Hematopoietic multipotent progenitor cell treated with erythropoietin and hydrocortisone succinate and interleukin-3 and kit ligand, for 6 days (in vitro differentiated cells): ENCODE data around the gene CTSO.

Experiments used
- DNase-seq: peaks from one replicate; pipeline ENCODE4 v3.0.0-alpha.2; 2015

The CTSO gene, protein sequence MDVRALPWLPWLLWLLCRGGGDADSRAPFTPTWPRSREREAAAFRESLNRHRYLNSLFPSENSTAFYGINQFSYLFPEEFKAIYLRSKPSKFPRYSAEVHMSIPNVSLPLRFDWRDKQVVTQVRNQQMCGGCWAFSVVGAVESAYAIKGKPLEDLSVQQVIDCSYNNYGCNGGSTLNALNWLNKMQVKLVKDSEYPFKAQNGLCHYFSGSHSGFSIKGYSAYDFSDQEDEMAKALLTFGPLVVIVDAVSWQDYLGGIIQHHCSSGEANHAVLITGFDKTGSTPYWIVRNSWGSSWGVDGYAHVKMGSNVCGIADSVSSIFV

DNA sequence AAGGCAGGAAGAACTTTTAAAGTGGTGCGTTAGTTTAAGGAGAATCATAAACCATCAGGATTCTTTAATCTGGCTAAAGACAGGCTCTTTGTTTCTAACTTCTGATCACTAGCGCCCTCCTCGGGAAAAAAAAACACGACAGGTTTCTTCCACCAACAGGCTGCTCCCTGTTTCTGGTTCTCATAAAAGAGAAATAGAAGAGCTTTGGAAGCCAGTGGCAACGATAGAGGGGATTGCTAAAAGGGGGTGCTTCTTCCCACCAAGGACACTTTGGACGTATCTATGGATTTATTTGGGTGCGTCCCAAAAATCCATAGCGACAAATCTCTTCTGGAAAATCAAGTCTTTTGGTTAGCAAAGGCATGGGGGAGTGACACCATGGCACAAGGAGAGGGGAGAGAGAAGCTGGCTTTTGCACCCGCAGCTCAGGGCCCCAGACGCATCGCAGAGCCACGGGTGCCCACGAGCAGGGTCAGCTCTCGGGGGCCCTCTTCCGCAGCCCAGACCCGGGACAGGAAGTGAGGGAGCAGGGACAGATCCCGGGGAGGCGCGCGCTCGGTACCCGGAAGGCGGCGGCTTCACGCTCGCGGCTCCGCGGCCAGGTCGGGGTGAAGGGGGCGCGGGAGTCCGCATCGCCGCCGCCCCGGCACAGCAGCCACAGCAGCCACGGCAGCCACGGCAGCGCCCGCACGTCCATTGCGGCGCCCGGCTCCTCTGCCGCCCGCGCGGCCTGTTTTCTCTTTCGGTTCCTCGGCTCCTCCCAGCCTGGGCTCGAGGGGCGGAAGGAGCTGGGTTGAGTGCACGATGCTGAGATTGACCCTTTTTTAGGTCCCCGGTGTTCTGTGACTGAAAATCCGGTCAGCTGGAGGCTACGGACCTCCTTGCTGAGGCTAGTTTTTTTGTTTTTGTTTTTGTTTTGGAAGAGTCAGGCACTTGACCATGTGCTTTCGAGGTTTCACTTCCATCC lies at the start of gene CTSO:
Gene CTSO (minus strand): TSS at position 716 of the 967 bp plus-strand sequence. CDS start 19 bp downstream, at position 697.
- peak; percentile 85 for DNase-seq

- DNase-seq: no peak
Measured at GRCh38 chr4:156000491-156000890, 46.8 kb upstream of the CTSO start.

DNA sequence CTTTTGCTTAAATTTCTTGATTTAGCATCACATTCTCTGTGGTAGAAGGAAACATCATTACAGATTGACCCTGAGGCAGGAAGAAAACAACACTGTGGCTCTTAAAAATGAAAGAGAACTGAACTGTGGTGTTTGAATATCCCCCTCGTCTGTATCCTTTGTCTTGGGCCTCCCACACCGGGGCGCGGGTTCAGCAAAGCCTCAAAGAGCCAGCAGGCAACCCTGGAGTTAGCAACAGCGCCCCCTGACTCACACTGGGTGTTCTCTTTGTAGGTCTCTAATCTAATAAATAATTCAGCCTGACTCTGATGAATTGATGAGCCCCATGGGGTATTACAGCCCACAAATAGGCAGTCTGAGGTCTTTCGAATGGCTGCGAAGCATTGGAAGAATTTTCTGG lies 46.1 kb upstream of the CTSO start:
- peak; percentile 7 for DNase-seq

DNA sequence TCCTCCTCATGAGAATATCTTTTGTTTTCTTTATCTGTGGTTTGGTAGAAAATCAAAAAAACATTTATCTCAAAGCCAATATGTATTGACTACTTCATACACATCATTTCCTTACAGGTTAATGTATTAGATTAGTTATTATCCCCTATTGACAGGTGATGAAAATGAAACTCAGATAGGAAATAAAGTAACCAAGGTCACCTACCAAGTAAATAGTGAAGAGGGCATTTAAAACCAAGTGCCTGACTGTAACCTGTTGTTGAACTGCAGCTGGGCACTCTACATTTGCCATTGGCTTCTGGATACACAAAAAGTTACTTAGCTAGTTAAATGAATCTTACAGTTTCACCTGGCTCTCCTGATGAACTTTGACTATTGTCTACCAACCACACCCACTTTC lies 41.4 kb upstream of the CTSO start:
- no peak for DNase-seq

GRCh38 chr4:155984106-155984797 lies 30.6 kb upstream of the CTSO start:
- no peak for DNase-seq

DNA sequence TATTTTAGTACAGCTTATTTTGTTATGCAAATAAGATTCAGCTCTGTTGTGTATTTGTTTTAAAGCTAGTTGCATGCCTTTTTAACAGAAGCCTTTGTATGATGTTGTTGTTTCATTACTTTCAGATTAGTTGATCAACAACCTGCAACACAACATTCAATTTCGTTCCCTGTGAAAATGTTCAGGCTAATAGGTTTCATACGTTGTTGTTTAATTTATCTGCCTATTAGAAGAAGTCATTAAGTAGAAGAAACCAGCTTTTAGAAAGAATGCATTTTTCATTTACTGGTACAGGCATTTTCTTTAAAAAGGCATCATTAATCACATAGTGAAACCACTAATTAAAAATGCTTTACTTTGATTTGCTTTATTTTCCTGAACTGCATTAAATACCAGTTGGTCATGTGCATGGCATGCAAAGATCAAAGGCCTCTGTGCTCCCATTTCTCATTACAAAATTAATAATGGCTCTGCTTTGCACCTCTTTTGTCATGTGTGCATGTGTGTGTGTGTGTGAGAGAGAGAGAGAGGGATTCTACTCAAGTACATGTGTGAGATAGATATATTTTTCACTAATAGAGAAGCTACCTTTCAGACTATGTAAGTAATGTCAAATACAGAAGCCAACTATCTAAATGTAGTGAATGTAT lies 29.2 kb upstream of the CTSO start:
- no peak for DNase-seq

- no peak for DNase-seq
Measured at GRCh38 chr4:155978810-155979209, 25.1 kb upstream of the CTSO start.

GRCh38 chr4:155975511-155975910 lies 21.8 kb upstream of the CTSO start:
- DNase-seq: no peak

DNA sequence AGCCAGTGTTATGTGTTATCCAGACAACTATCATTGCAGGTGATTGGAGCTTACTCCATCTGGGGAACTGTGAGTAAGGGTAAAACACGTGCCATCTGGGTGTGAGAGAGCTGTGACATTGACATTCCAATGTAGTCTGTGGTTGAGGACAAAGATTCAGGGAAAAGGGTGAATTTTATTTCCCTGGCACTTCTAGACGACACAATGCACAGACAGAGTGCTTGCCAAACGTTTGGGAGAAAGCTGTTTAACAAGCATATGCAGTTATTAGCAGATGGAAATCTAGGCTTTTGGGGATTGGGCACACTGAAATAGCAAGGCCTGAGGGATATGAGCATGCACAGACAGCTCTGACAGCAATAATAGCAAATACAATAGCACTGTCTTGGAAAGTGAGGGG lies 21.3 kb upstream of the CTSO start:
- DNase-seq: no peak

DNA sequence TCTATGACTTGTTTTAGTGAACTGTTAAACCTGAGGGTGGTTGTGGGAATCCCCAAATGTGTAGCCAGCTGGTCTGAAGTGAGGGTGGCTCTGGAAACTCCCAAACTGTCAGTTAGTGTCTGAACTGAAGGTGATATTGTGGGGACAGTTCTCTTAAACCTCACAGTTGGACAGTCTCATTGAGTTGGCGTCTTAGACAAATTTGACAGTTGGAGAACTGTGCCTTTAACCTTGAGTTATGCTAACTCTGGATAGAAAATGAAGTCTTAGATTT lies 20.7 kb upstream of the CTSO start:
- DNase-seq: no peak

DNA sequence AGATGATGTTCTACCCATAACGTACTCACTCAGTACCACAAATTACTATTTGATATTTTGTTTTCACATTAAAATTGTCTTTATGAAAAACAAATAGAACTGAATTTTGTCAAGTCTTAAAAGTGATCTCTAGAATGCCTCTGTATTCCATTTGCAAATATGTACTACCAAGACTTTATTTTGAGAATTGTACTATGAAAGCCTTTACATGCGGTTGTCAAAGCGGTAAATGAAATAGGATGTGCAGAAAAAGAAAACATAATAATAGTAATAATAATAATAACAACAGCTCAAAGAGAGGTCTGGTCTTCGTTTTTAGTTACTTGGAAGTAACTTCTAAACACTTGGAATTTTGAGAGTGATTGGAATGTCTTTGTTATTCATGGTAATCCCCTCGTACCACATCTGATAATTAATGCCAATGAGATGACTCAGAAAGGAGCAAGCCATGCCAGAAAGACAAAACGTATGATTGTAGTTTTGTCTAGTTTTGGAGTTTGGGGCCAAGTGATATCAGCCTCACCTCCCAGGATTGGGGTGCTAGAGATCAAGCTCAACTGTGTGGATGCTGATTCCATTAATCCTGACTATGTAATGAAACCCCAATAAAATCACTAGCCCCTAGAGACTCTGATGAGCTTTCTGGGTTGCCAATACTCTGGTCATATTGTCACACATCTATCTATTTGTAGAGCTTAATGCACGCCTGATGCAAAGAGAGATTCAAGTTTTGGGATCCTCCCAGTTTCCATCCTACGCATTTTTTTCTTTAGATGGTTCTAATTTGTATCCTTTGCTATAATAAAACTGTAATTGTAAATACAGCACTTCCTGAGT lies 20.2 kb upstream of the CTSO start:
- no peak for DNase-seq

DNA sequence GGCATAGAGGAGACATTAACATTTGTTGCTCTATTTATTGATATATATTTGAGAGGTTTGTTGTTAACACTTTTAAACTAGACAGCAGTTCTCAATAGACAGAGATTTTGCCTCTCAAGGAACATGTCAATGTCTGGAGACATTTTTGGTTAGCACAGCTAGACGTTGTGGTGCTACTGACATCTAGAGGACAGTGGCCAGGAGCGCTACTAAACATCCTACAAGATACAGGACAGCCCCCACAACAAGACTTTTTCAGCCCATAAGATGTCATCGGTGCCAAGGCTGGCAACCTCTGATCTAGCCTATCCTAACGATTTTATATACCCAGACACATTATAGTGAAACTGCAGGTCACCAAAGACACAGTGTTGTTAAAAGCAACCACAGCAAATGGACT lies 18.4 kb upstream of the CTSO start:
- peak; percentile 49 for DNase-seq

DNA sequence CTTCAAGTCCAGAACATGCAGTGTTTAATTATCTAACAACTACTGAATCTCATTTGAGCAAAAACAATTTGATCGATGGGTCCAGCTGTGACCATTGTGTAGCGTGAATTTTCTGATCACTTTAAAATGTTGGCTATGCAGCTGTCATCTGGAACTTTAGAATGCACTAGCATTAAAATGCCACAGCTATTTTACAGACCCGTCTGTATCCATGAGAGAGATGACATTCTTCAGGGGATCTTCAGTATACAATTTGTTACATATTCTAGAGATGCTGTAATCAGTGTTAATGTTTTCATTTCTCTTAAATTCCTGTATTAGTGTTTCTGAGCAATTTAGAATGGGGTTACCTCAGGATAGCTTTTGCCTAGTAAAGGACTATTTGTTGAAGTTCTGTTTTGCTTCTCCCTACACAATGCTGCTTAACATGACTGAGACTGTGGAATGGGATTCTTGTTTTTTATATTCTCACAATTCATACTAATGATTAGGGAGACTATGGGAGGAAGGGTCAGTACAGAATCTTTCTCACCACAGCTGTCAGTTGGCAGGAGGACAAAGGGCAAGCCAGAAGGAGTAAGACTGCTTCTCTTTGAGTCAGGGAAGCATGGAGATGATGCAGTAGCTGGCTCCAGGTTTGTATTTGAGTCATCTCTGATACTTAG lies 13.2 kb upstream of the CTSO start:
- no peak for DNase-seq

- DNase-seq: no peak
Measured at GRCh38 chr4:155966171-155966570, 12.5 kb upstream of the CTSO start.

GRCh38 chr4:155964016-155964891 lies 10.6 kb upstream of the CTSO start:
- DNase-seq: no peak

DNA sequence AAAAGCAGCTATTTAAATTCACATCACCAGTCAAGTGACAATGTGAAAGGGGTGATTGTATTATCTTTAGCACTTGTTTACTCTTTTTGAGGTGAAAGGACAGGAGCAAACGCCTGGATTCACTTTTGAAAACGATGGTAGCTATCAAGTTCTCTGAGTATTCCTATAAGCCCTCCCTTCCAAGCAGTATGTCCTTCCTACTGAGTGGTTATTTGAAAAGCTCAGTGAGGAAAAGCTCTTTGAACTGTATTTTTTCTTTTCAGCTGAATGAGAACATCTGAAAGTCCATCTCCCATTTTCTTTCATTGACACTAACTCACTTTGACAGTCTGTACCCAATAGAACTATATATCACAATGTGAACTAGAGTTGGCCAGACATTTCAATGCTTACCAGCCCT lies 9.1 kb upstream of the CTSO start:
- no peak for DNase-seq

DNA sequence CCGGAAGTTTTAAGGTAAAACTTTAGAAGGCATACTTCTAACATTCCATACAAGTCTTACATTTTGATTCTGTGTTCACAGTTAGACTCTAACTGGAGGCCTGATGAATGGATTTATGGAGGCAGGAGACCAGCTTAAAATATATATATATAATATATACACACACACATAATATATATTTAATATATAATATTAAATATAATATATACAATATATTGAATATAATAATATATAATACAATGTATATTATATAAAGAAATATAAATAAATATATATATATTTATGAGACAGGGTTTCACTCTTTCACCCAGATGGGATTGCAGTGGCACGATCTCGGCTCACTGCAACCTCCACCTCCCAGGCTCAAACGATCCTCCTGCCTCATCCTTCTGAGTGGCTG lies 7.9 kb upstream of the CTSO start:
- DNase-seq: no peak

DNA sequence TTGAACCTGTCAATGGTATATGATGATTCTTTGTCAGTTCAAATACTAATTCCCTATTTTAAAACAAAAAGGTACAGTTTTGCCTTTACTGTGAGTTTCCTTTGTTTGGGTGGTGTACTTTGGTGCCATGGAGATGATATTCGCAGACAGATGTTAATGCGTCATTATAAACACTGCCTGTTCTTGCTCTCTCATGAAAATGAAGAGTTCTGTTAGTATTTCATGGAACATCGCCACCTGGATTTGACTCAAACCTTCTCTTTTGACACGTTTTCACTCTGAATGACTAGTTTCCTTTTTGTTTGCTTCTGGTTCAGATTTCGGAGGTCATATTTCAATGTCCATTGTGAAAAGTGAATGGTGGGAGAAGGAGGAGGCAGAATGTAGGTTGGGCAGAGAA lies 6.9 kb upstream of the CTSO start:
- no peak for DNase-seq

DNA sequence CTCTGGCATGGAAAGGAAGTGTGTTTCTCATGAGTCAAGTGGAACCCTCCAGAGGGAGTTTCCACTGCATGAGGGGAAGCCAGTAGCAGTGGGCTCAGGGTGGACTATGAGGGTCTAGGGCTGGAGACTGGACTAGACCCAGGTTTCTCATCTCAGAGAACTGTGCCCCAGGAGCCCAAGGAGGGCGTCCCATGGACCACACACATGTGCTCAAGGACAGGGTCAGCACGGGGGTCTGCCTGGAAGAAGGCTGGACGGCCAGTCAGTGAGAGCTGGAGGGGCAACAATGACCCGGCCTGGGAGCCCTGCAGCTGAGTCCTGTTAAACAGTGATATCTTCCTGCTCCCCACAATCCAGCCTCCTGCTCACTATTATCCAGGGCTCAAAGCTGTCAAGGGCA lies 5.8 kb upstream of the CTSO start:
- DNase-seq: no peak

GRCh38 chr4:155956461-155956860 lies 2.8 kb upstream of the CTSO start:
- DNase-seq: peak; percentile 33

DNA sequence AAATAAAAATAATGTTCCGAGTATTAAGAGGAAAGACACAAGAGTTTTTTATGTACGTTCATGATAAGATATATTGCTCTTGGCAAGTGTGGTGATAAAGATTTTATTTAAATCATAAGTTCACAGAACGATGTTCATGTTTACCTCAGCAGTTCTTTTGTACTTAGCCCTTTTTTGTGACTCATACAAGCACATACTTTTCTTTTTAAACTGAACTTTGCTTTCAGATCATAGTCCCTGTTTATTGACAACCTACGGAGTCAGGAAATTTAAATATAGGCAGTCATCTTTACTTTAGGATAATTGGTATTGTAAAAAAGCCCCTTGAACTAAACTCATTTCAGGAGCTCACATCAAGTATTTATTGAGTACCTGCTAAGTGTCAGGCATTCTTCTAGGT lies 1.3 kb upstream of the CTSO start:
- no peak for DNase-seq
